AG04449 (cell line): ENCODE data around the gene TBL1XR1.
"Not testable (repeated sequence)": the region's sequence is repeated elsewhere in the genome, so short reads cannot be mapped to it uniquely, and the experiment has no call there.

Experiments
- CTCF ChIA-PET: fragments of 350-600 bp; formaldehyde crosslinking; extraction: SDS; loops from one replicate; lab custom pipeline; 2021; ENCODE audit warnings: antibody characterized with exemption; lab: Yijun Ruan, JAX
- POLR2A ChIA-PET: fragments of 400-600, 350-600 bp; formaldehyde crosslinking; extraction: SDS; loops from one replicate; lab custom pipeline; 2020; ENCODE audit warnings: antibody characterized with exemption, inconsistent platforms; lab: Yijun Ruan, JAX
- DNase-seq: peaks from one replicate; pipeline ENCODE4 v3.0.0-alpha.2; 2010; ENCODE audit warnings: low read depth, low spot score
- H3K4me3 ChIP-seq: 2 replicates; pipeline ENCODE4 v1.5.1; 2011; ENCODE audit warnings: low read depth, mild to moderate bottlenecking, control low read depth, low read length
- CTCF ChIP-seq: IDR thresholded peaks from one replicate; pipeline ENCODE4 v1.5.1; 2011; ENCODE audit warnings: mild to moderate bottlenecking, moderate library complexity, low read length, control low read depth, inconsistent platforms; ENCODE audit not compliant: insufficient read depth; ENCODE audit errors: missing control alignments

TBL1XR1 gene

GRCh38 chr3:177196008-177196455 lies 1.2 kb downstream of the TBL1XR1 start:
- CTCF ChIA-PET = interaction anchor here (1.0 to 2.9 kb wide), 5 partner anchors 16 to 1190 kb away, joined by 4 to 14 read pairs (median 5); no protein-coding TSS in a partner anchor
- H3K4me3 ChIP-seq = peak overlapping the region; percentile 90
- POLR2A ChIA-PET = interaction anchor here (1.6 kb wide), 1 partner anchor 164 kb away, joined by 7 read pairs; no protein-coding TSS in a partner anchor
- no peak for DNase-seq
- TF ChIP-seq CTCF = no peak

GRCh38 chr3:177195242-177195991 lies 1.9 kb downstream of the TBL1XR1 start:
- ChIA-PET POLR2A (interaction anchor here (1.6 kb wide), 1 partner anchor 164 kb away, joined by 7 read pairs; no protein-coding TSS in a partner anchor), CTCF (interaction anchor here (1.0 to 2.9 kb wide), 5 partner anchors 15 to 1190 kb away, joined by 4 to 14 read pairs (median 5); no protein-coding TSS in a partner anchor)
- peak overlapping the region; percentile 90 for H3K4me3 ChIP-seq
- DNase-seq = no peak
- no peak for TF ChIP-seq CTCF

GRCh38 chr3:177194299-177194698 lies 3.0 kb downstream of the TBL1XR1 start:
- H3K4me3 ChIP-seq = peak overlapping the region; percentile 30
- no peak for TF ChIP-seq CTCF
- CTCF ChIA-PET = interaction anchor here (2.9 kb wide), 1 partner anchor 143 kb away, joined by 14 read pairs; no protein-coding TSS in a partner anchor
- POLR2A ChIA-PET = interaction anchor here (0.9 kb wide), 1 partner anchor 39 kb away, joined by 3 read pairs; no protein-coding TSS in a partner anchor
- no peak for DNase-seq

GRCh38 chr3:177193688-177194268 lies 3.5 kb downstream of the TBL1XR1 start:
- no peak for DNase-seq
- POLR2A ChIA-PET = interaction anchor here (0.9 kb wide), 1 partner anchor 39 kb away, joined by 3 read pairs; no protein-coding TSS in a partner anchor
- CTCF ChIA-PET = interaction anchor here (2.9 kb wide), 1 partner anchor 142 kb away, joined by 14 read pairs; no protein-coding TSS in a partner anchor
- H3K4me3 ChIP-seq = no peak overlapping the region
- no peak for TF ChIP-seq CTCF

- CTCF ChIA-PET, POLR2A ChIA-PET, DNase-seq, H3K4me3 ChIP-seq: not testable (repeated sequence)
These were observed 4.0 kb downstream of the TBL1XR1 start for GRCh38 chr3:177193275-177193674.

GRCh38 chr3:177190756-177191681 lies 6.3 kb downstream of the TBL1XR1 start:
- ChIA-PET CTCF (no interaction called here), POLR2A (no interaction called here)

GRCh38 chr3:177190184-177190583 lies 7.1 kb downstream of the TBL1XR1 start:
- CTCF ChIA-PET = not testable (repeated sequence)

More at GRCh38 chr3:177190756-177191681, 6.3 kb downstream of the TBL1XR1 start:
- H3K4me3 ChIP-seq = no peak overlapping the region
- no peak for DNase-seq
- TF ChIP-seq CTCF = no peak

GRCh38 chr3:177188325-177188724 lies 9.0 kb downstream of the TBL1XR1 start:
- not testable (repeated sequence) for DNase-seq, H3K4me3 ChIP-seq
- CTCF ChIA-PET = interaction anchor here (1.6 kb wide), 1 partner anchor 137 kb away, joined by 4 read pairs; no protein-coding TSS in a partner anchor
- POLR2A ChIA-PET = interaction anchor here (0.9 kb wide), 1 partner anchor 9 kb away, joined by 3 read pairs; the partner anchor contains the start of gene TBL1XR1

More at GRCh38 chr3:177190184-177190583, 7.1 kb downstream of the TBL1XR1 start:
- H3K4me3 ChIP-seq, DNase-seq, POLR2A ChIA-PET: not testable (repeated sequence)
